Measurements from ENCODE around the gene C1QTNF6.

Gene C1QTNF6

GRCh38 chr22:37160027-37160426 is 28.0 kb downstream of the C1QTNF6 start:
- no peak for DNase-seq

- DNase-seq = no peak
Observed at GRCh38 chr22:37158963-37159290, 29.1 kb downstream of the C1QTNF6 start.

DNA sequence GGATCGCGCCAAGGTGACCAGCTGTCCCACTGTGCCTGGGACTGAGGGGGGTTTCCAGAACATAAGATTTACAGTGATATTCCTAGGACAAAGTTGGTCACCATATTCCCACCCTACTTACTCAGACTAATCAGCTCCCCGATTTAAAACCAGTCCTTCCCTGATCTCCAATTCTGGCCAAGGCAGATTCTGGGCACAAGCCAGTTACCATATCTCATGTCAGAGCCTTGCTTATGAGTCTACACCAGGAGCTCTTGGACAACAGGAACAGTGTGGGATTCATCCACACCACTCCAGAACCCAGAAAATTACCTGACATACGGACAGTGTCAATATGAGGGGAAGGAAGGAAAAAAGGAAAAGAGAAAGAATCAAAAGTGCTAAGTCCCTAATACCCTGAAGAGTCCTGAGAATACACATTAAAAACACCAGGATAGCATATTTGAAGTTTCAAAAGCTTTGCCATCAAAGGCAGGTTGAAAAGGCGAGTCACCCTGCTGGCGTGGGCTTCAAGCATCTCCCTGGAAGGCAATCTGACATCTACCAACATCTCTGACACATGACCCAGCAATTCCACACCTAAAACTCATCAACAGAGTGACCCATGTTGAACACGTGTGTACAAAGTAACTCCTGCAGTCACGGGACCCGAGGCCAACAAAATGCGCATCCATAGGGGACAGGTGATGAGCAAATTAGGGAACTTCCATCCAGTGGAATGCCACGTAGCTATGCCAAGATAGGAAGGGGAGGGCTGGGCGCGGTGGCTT is 30.3 kb downstream of the C1QTNF6 start:
- DNase-seq = no peak

GRCh38 chr22:37156686-37157435 is 31.2 kb downstream of the C1QTNF6 start:
- DNase-seq = no peak

DNA sequence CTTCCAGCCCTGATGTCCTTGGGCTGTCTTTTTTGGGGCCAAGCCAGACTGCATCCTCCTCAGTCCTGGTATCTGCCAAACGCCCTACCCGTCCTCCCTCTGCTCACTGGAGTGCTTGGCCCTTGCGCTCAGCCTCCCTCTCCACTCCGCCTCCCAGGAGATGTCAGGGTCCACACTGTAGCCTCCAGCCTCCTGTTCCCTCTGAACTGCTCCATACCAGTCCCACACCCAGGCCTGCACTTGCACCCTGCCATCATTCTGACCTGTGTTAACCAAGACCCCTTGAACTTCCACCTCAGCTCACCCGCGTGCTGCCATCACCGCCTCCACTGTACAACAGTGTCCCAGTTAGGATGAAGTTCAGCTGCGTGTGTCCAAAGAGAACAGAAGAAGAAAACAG is 32.1 kb downstream of the C1QTNF6 start:
- no peak for DNase-seq

DNA sequence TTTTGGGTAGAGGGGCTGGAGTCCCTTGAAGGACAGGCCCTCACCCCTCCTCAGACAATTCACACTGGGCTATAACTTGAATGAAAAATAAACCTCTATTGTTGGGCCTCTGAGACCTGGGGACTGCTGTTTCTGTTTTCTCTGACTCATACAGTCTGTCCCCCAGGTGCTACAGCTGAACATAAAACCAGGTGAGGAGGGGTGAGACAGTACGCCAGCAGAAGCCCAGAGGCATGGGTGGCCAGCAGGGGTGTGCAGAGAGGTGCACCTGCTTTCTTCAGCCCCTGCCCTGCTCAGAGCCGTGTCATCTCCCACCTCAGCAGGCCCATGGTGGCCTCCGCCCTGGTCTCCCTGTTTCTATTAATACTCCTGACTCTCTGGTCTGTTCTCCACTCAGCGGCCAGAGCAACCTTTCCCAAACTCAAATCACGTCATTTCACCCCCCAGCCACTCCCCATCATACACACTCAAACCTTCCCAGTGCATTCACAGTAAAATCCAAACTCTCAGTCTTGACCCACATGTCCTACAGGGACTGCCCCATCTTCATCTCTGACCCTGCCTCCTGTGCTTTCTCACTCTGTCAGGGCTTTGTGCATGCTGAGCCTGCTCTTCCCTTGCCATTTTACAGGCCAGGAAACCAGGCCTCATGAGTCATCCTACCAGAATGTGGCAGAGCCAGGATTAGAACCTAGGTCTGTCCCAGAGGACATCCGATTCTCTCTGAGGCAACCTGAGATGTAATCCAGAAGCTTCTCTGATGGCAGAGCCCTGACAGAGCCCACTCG is 32.9 kb downstream of the C1QTNF6 start:
- no peak for DNase-seq

- no peak for DNase-seq
Observed at GRCh38 chr22:37153901-37154300, 34.1 kb downstream of the C1QTNF6 start.

DNA sequence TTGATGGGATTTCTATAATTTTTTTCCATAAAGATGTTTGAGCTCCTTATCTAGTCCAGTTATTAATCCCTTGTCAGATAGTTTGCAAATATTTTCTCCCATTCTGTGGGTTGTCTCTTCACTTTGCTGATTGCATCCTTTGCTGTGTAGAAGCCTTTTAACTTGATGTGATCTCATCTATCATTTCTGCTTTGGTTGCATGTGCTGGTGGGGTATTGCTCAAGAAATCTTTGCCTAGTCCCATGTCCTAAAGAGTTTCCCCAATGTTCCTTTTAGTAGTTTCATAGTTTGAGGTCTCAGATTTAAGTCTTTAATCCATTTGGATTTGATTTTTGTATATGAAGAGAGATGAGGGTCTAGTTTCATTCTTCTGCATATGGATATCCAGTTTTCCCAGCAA is 36.6 kb downstream of the C1QTNF6 start:
- DNase-seq = no peak

GRCh38 chr22:37150701-37151100 is 37.3 kb downstream of the C1QTNF6 start:
- no peak for DNase-seq

- no peak for DNase-seq
Observed at GRCh38 chr22:37148742-37149665, 39.0 kb downstream of the C1QTNF6 start.

GRCh38 chr22:37148031-37148651 is 39.9 kb downstream of the C1QTNF6 start:
- DNase-seq = no peak

DNA sequence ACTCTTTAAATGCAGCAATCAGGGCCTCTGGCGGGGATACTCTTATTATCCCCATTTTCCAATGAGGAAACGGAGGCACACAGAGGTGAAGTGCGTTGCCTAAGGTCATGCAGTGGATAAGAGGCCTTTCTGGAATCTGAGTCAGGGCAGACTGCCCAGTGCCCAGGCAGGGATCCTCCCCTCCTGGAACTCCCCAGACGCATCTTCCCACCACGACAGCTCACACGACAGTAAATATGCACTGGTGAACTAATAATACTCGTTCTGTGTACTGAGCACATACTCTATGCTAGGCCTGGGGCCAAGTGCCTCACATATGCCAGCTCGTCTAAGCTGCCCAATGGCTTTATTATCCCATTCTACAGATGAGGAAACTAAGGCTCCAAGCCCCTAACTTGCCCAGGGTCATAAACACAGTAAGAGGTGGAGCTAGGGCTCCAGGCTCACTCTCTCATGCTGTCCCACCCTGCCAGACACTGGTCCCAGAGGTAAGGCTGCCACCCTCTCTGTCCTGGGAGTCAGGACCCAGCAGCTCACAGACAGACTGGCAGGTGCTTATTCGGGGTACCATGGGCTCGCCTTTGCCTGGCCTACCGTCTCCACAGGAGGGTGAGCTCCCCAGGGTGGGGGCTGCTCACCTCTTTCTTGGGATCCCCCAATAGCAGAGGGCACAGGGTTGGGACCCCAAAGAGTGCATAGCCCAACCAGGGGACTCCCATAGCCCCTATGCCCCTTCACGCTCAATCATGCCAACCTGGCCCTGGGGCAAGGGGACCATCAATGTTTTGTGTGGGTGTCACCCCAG is 40.7 kb downstream of the C1QTNF6 start:
- no peak for DNase-seq

GRCh38 chr22:37146507-37147180 is 41.4 kb downstream of the C1QTNF6 start:
- DNase-seq = no peak

DNA sequence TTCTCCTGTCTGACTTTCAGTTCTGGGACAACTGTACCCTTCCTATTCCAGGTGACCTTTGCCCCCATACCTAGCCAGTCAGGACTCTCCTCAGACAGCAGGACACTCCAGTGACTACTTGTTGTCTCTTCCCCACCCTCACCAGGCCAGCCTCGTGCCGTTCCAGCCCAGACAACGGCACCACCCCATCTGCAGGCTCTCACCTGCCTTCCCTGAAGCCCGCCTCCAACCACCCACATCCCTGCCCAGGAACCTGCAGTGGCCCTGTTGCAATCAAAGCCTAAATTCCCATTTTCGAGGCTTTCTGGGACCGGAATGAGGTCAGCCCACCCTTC is 42.0 kb downstream of the C1QTNF6 start:
- DNase-seq = no peak

- DNase-seq = no peak
Observed at GRCh38 chr22:37145180-37146050, 42.6 kb downstream of the C1QTNF6 start.

DNA sequence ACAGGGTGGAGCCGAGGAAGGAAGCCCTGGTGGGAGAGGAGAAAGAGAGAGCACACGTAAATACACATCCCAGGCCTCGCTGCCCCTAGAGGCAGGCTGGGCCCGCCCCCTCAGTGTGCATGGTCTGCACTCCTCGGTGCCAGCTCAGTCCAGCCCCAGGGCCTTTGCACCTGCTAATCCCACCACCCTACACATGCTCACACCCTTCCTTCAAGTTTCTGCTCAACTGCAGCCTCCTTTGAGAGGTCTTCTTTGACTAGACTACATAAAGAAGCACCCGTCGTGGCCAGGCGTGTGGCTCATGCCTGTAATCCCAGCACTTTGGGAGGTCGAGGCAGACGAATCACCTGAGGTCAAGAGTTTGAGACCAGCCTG is 43.9 kb downstream of the C1QTNF6 start:
- DNase-seq = no peak

- DNase-seq = no peak
Observed at GRCh38 chr22:37141971-37142370, 46.1 kb downstream of the C1QTNF6 start.

- no peak for DNase-seq
Observed at GRCh38 chr22:37141476-37141875, 46.6 kb downstream of the C1QTNF6 start.

DNA sequence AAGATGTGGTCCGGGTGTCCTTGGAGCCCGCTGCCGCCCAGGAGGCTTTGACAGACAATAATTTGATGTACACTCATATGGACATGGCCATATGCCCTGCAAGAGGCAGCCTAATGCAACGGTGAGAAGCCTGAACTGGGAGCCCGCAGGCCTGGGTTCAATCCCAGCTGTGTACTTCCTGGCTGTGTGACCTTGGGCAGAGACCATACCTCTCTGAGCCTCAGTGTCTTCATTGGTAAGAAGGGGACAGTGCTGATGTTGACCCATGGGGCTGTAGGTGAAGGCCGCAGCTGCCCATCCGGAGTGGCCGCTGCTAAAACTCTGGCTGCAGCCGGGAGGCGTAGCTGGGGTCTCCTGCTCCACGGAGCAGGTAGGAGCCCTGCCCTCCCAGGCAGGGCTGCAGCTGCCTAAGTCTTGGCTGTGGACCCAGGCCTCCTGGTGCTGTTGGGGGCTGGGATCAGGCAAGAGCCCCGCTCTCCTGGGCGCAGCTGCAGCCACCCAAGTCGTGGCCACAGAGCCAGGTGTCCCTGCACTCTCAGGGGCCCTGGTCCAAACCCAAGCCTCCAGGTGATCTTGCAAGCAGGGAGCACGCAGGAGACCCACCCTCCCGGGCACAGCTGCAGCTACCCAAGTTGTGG is 47.2 kb downstream of the C1QTNF6 start:
- DNase-seq = no peak

All from NCI-H2029 (cell line).